SW 1271 (cell line): ENCODE results near the gene SHANK2.

ENCODE experiments used
- DNase-seq, 2 experiments: peaks; one replicate each; lab custom pipeline; 2025; lab: John Stamatoyannopoulos, UW

The SHANK2 gene

DNA sequence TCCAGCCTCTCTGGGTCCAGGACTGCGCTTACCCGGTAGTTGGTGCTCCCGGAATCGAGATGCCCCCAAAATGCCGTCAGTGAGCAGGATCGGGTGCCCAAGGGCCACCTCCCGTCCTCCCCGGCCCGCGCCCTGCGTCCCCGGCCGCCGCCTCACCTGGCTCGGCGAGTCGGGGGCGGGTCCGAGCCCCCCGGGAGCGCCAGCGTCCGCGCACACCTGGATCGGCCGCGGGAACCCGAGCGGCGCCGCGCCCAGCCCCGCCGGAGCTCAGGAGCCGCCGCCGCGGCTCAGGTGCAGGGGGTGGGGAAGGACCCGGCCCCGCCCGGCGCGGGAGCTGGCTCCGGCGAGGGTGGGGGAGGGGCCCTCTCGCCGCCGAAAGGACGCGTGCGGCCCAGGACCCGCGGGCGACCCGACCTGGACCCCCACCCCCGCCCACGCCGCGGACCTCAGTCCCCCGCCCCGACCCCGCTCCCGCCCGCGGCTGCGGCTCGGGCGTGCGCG lies at the start of gene SHANK2:
SHANK2 (minus strand) TSS at position 309 of the 501 bp plus-strand sequence. CDS start 105,251 bp downstream, outside the sequence.
- no peak for DNase-seq

- no peak for DNase-seq
Measured at GRCh38 chr11:71301858-71302533, 49.6 kb upstream of the SHANK2 start.

DNA sequence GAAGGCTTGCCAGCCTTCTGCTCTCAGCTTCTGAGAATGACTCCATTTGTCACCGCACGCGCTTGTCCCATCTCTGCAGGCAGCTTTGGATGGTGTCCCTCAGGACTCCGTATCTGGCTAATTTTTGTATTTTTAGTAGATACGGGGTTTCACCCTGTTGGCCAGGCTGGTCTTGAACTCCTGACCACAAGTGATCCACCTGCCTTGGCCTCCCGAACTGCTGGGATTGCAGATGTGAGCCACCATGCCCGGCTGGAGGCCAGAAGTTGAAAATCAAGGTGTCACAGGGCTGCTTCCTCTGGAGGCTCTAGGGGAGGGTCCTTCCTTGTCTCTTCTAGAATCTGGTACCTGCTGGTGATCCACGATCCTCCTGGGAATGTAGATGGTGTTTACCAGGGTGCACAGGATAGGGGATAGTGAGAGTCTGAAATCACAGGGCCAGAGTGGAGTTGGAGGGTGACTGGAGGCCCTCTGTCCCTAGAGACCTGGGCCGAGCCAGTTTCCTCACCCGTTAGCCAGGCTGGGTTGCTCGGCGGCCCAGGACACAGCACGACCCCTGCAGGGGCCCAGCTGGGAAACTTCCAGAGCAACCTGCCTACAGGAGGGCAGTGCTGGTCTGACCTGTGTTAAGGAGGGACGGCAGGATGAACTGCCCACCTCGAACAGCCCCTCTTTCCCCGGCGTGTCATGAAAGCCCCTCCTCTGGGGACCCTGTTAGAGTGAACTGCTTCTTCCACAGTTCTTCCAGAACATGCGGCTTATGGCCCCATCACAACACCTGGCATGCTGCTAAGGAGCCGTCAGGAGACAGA lies 48.9 kb upstream of the SHANK2 start:
- DNase-seq = no peak

DNA sequence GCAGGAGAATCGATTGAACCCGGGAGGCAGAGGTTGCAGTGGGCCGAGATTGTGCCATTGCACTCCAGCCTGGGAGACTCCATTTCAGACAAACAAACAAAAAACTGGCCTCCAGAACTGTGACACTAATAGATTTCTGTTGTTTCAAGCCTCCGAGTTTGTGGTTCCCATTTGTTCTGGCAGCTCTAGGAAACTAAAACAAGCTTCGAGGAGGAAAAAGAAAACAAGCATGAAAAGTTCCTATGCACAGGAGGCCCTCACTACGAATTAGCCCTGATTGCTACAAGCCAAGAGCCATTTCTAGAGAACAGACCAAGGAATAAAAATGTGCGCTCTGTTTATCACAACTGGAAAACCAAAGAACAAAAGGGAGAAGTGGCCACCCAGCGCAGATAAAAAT lies 47.8 kb upstream of the SHANK2 start:
- DNase-seq = no peak

DNA sequence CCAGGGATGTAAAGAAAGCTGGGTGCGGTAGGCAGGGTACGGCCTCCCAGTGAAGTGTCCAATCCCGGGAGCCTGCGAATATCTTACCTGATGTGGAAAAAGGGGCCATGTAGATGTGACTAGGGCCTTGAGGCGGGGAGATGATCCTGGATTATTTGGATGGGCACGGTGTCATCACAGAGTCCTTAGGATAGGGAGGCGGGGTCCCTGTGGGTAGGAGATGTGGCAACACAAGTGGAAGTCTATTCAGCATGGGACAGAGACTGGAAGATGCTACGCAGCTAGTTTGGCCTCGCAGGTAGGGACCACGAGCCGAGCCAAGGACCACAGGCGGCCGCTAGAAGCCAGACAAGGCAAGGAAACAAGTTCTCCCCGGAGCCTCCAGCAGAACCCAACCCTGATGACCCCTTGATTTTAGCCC lies 46.4 kb upstream of the SHANK2 start:
- DNase-seq = no peak

GRCh38 chr11:71298016-71298550 lies 45.7 kb upstream of the SHANK2 start:
- no peak for DNase-seq

DNA sequence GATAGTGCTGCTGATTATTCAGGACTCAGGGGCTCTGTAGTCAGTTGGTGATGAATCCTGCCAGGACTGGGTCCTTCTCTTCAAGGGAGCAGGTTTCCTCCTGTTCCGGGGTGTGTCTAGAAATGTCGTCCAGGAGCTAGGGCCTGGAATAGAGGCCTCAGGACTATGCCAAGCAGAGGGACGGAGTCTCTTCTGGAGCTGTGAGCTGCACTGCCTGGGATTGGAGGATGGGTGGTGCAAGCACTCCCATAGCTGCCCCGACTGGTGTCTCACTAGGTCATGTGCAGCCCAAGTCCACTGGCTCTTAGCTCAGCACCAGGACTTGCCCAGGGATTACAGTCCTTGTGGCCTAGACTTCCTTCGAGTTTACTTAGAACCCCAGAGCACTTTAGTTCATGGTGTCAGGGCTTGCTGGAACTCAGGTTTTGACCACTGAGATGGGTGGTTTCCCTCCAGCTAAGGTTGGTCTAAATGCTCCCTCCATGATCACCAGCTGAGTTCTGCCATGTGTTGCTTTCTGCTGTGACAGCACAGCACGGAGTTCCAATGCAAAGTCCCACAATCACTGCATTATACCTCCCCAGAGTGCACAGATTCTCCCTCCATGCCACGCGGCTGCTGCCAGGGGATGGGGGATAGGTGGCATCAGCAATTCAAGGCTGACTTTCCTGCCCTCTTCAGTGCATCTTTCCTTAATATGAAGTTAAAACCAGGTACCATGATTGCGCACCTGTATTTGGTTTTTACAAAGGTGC lies 42.6 kb upstream of the SHANK2 start:
- no peak for DNase-seq

DNA sequence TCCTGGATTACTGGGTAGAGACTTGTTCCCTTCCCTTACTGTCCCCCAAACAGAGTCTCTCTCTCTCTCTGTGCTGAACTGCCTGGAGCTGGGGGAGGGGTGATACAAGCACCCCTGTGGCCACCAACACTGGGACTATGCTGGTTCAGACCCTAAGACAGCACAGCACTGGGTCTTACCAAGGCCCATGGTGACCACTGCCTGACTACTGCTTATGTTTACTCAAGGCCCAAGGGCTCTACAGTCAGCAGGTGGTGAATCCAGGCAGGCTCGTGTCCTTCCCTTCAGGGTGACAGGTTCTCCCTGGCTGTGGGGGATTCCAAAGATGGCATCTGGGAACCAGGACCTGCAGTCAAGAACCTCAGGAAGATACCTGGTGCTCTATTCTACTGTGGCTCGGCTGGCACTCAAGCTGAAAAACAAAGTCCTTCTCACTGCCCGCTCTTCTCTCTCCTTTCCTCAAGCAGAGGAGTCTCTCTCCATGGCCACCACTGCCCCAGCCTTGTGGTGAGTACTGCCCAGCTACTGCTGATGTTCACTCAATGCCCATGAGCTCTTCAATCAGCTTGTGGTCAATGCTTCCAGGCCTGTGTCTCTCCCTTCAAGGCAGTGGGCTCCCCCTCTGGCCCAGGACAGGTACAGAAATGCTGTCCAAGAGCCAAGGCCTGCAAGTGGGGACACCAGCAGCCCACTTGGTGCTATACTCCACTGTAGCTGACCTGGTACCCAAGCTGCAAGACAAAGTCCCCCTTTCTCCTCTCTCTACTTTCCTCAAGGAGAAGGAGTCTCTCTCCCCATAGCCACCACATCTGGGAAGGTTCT lies 41.8 kb upstream of the SHANK2 start:
- DNase-seq = no peak

DNA sequence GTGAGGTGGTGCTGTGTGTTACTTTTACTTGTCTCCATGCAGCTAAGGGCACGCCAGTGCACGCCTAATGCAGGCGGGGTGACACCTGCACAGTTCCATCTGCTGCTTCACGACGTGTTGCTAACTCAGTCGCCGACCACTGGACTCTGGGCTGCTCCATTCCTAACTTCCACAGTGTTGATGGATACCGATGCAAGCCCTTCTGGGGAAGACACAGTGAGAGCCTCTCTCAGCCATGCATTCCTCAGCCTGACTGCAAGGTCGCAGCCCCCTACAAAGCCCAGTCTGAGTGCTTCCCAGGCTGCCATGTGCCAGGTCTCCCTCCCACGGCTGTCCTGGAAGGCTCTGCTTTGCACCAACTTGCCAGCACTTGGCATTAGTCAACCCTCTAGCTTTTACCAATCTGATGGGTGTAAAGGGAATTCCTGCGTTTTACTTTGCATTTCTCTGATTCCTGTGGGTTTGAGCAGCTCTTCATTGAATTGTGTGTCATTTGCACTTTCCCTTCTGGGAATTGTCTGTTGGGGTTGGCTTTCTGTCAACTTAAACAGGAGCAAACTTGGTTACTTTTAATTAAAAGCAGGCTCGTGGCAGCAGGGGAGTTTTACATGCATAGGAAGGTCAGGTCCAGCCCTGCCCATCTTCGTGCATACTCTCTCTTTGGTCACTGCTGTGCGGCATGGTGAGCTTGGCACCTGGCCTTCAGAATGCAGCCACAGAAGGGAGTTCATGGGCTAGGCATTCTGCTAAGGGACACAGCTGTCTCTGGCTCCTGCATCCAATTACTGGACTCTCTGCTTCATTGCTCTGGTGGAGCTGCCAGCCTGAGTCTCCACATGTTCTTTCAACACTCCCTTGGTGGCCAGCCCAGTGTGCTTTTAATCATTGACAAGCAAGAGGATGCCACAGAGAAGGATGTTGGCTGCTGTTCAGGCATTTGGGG lies 34.6 kb upstream of the SHANK2 start:
- no peak for DNase-seq

- DNase-seq = no peak
Measured at GRCh38 chr11:71285111-71285510, 32.7 kb upstream of the SHANK2 start.

DNA sequence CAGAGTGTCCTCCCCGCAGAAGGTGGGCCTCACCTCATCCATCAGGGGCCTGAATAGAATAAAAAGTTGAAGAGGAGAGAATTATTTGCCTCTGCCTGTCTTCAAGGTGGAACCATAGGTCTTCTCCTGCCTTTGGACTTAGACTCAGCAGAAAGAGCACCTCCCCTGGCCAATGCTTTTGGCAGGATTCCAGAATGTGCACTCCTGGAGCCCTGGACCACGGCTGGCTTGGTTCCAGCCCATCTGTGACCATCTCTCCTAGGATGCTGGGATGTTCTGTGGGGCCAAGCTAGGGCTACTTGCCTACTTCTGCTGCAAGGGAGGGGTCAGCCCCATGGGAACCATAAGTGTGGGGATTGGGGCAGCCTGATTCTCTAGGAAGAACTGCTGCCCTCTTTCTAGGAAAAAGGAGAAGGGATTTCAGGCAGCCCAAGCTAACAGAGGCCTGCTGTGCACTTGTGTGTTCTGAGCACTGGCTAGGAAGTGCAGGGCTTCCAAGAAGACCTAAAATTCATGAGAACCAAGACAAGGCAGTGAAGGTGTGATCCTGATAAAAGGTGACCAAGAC lies 32.2 kb upstream of the SHANK2 start:
- no peak for DNase-seq

DNA sequence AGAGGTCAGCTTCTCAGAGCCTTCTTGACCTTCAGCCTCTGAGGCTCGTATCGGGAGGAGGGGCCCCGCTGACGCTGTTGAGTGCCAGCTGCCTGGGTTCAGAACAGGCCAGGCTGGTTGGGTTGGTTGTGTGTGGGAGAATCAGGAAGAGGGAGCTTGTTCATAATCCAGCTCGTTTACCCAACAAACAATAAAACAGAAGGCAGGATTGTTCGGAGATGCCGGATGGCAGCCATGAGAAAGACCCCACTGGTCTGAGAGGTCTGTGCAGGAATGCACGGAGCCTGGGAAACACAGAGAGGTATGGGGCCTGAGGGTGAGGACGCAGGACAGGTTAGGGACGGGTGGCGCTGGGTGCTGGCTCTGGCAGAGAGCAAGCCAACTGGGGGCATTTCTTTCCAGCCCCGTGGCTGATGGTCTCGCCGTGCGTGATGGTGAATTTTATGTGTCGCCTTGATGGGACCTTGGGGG lies 31.6 kb upstream of the SHANK2 start:
- DNase-seq = no peak

DNA sequence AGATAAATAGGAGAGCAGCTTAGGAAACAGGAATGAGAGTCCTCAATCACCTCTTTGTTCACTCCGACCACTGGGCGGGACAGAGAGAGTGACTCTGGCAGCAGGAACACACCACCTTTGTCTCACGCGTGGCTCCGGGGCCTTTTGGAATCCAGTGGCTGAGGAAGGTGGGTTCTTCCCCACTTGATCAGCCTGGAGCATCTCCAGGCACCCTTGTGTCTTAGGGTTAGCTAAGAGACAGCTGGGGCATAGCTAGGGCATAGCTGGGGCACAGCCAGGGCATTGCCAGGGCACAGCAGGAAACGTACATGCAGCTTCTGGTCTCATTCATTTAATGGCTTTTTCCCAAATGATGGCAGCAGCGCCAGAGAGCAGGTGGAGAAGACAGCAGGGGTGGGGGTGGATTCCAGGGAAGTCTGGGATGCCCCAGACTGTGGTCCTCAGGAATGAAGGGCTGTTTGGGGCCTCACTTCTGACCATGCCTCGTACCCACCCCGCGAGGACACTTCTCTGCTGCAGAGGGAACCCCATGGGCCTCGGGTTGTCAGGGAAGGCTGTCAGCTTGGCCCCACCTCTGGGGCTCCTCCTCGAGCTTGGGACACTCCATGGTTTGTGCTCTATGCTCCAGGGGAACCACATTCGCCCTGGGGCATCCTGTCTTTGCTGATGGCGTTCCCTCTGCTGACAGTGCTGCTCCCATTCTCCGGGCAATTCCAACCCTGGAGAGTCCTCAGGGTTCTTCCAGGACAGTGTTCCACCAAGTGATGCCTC lies 30.4 kb upstream of the SHANK2 start:
- DNase-seq = no peak

DNA sequence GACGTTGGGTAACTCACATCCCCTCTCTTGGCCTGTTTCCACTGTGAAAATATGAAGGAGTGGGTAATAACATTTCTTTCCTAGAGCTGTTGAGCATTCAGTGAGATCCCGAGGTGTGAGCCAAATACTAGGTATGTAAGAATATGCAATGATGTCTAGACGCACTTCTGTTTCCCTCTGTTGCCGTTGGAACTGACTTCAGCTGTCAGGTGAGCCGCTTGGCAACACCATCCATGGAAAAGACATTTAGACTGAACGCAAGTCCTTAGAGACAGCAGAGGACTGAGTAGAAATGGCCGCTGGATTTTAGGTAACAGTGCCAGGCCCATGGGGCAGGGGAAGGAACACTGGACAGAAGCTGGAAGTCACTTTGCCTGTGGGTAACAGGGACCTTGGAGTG lies 29.5 kb upstream of the SHANK2 start:
- DNase-seq = no peak

- no peak for DNase-seq
Measured at GRCh38 chr11:71281204-71281603, 28.8 kb upstream of the SHANK2 start.

DNA sequence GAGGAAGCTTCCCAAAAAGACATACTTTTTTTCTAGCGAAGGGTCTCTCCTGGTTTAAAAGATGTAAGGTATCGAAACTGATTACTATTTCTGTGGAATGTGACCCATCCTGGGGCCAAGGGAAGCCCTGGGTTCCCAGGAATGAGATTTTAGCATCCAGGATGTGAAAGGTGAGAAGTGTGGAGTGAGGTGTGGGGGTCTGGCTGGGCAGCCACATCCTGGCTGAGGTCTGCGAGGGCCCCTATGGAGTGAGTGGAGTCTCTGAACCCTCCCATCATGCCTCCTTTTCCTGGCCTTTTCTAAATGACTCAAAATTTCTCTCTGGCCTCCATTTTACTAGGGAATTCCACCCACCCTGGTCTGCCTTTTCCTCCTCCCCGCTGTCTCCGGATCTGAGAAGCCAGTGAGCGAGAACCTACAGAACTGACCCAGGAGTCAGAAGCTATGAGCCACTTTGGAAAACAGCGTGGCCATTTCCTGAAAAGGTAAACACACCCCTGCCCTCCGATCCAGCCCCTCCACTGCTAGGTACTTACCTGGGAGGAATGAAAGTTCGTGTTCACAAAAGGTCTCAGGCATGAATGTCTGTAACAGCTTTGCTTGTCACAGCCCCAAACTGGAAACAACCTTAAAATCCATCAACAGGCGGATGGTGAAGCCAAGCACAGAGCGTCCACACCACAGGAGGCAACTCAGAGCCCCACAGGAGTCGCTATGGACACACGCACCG lies 27.7 kb upstream of the SHANK2 start:
- DNase-seq = no peak

DNA sequence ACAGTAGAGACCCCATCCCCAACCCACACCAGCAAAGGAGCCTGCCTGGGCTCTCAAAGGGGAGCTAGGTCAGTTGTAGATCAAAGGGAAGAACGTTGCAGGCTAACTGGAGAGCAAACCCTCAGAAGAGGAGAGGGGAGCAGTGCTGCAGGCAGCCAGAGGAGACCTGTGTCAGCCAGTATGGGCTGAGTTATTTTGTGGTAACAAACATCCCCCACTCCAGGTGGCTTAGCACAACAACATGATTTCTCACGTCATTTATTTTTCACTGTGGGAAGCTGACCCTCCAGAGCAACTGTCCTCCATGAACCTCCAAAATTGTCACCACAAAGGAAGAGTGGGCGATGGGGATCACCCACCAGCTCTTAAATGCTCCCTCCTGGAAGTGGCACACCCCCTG lies 19.8 kb upstream of the SHANK2 start:
- DNase-seq = no peak
